Esophagus mucosa (tissue), 1 donor: ENCODE measurements around the gene NOS1. TPM values are rescaled to one million over a fixed set of nuclear protein-coding genes. Genes with fewer than 3 reads are reported as not detected.
A peak's percentile ranks its signal among the peaks of the same experiment; 100 is the strongest.
"Not testable (repeated sequence)": the region's sequence is repeated elsewhere in the genome, so short reads cannot be mapped to it uniquely, and the experiment has no call there.

ENCODE experiments used
- ATAC-seq: fragments of 200-7000 bp; cut with Tn5 transposase; one replicate; pipeline ENCODE4 v1.9.1; 2020
- total RNA-seq: library from RNA; stranded (reverse); gene quantifications from one replicate; pipeline ENCODE4 v1.2.4, GENCODE V29; 2023
- donor health status: DM: yes; HTN: yes; CAD: no.

The NOS1 gene
- total RNA-seq, result 1.7 TPM

- ATAC-seq, result no peak
Measured at GRCh38 chr12:117361347-117361751, at the start of gene NOS1. Gene NOS1 (minus strand): TSS chr12:117361626. CDS start chr12:117331069, 30,557 bp downstream.

DNA sequence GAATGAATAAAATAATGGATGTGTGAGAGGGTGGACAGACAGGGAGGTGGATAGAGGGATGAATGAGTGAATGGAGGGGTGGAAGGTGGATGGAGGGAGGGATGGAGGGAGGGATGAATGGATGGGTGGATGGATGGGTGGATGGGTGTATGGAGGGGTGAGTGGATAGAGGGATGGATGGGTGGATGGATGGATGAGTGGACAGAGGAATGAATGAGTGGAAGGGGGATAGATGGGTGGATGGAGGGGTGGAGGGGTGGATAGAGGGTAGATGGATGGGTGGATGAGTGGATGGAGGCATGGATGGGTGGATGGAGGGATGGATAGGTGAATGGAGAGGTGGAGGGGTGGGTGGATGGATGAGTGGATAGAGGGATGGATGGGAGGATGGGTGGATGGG lies 47.9 kb upstream of the NOS1 start:
- no peak for ATAC-seq

DNA sequence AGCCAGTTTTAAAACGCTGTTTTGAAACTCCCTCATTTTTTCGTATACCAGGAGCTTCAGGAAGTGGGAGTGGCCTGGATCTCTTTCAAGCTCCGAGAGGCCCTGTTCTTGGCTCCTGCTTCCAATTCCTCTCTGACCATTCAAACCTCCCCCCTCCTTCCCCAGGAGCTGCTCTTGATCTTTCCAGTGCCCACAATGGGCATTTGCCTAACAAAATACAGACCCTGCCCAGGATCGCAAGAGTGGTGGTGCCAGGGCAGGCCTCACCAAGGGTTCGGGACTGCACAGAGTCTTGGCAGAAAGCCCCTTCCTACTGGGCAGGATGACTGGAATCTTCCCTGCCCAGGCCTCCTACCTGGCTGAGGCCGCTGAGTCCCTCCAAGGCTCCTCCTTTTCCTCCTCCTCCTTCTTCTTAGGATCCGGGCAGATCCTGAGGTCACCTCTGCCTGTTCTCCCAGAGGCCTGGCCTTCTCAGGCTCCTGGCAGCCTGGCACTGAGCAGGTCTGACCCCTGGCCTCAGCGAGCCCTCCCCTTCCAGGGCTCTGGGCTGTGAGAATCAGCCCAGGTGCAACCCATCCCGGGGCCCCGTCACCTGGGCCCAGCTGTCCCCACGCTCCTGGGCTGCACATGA lies 46.9 kb upstream of the NOS1 start:
- peak; percentile 32 for ATAC-seq

DNA sequence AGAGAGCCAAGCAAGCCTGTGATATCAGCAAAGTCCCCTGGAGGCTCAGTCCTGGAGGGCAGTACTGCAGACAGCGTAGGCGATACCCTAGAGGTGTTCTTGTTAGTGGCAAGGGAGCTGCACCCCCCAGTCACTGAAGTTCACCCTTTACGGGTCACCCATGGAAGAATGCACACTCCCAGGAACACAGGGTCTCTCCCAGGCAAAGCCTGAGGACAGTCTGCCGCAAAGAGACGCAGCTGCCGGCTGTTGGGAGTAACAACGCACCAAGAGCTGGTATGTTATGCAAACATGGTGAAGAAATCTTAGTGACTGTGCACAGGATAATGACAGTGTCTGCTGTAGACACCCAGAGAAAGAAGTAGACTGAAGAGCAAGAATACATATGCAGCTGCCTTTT lies 43.5 kb upstream of the NOS1 start:
- no peak for ATAC-seq

DNA sequence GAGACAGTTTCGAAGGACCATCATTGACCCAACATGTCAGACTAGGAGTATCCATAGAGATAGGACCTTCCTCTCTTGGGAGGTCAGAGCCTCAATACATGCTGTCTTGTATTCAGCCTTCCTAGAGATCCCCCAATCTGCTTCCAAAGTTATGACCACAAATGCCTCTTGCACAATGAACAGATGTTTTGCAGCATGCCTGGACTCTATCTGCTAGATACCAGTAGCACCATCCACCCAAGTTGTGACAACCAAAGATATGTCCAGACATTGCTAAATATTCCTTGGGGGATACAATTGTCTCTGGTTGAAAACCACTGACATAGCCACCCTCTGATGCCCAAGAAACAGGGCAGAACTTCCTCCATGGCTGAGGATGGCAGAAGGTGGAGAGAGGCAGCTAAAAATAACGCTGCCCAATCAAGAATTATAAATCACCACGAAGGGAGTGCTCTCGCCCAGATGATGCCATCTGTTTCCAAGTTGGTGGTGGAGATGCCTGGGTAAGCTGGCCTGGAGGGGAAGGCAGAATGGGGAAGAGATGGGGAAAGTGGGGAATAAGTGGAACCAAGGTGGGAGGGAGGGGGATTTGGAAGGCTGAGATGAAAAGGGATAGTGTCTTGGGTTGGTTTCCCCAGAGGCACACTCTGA lies 42.9 kb upstream of the NOS1 start:
- ATAC-seq, result no peak

DNA sequence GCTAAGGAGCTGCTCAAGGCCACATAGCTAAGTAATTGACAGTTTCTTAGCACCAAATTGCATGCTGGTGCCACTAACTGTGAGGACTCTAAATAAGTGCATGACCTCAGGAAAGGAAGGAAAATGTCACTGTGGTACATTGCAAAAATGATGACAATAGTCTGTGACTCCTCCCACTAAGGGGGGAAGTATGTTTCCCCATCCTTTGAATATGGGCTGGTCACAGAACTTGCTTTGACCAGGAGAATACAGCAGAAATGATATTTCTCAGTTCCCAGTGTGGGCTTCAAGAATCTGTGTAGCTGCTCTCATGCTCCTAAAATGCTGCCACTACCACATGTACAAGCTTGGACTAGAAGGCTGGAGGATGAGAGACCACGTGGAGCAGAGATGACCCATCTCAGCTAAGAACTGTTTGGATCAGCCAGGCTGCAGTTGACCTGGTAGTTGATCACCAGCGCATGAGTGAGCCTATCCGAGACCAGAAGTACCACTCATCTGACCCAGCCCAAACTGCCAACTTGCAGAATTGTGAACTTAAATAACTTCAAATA lies 42.2 kb upstream of the NOS1 start:
- no peak for ATAC-seq

- peak; percentile 45 for ATAC-seq
Measured at GRCh38 chr12:117402363-117402762, 40.9 kb upstream of the NOS1 start.

- no peak for ATAC-seq
Measured at GRCh38 chr12:117400912-117401311, 39.5 kb upstream of the NOS1 start.

DNA sequence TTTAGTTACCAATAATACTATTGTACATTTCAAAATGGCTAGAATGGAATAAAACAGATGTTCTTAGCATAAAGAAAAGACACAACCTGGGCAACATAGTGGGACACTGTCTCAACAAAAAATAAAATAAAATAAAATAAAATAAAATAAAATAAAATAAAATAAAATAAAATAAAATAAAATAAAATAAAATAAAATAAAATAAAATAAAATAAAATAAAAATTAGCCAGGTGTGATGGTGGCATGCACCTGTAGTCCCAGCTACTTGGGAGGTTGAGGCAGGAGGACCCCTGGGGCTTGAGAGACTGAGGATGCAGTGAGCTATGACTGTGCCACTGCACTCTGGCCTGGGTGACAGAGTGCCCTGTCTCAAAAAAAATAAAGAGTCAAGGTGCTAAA lies 37.1 kb upstream of the NOS1 start:
- ATAC-seq, result not testable (repeated sequence)

- ATAC-seq, result no peak
Measured at GRCh38 chr12:117395766-117396165, 34.3 kb upstream of the NOS1 start.

GRCh38 chr12:117394491-117394890 lies 33.1 kb upstream of the NOS1 start:
- no peak for ATAC-seq

- ATAC-seq, result no peak
Measured at GRCh38 chr12:117393656-117394055, 32.2 kb upstream of the NOS1 start.

- no peak for ATAC-seq
Measured at GRCh38 chr12:117390866-117391265, 29.4 kb upstream of the NOS1 start.

DNA sequence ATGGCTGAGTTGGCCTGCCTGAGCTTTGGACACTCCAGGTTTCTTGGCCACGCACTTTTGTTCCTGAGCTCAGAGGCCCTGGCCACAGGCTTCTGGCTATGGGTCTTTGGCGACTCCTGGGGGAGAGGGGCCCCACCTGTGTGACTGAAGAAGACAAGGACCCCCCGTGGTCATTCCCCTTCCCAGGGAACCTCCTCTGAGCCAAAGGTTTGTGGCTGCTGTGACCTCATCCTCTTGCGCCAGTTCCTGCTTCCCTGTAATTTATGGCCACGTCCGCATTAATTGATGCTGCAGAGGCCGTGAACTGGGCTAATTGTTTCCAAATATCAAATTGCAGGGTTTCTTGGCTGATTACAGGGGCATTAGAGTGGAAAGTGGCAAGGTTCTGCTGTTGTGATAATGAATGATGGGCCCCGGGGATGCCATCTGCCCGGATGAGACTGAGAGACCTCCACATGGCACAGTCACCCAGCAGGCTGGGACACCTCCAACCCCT lies 27.6 kb upstream of the NOS1 start:
- ATAC-seq, result no peak

- ATAC-seq, result no peak
Measured at GRCh38 chr12:117387832-117388231, 26.4 kb upstream of the NOS1 start.

- ATAC-seq, result no peak
Measured at GRCh38 chr12:117384735-117385134, 23.3 kb upstream of the NOS1 start.

DNA sequence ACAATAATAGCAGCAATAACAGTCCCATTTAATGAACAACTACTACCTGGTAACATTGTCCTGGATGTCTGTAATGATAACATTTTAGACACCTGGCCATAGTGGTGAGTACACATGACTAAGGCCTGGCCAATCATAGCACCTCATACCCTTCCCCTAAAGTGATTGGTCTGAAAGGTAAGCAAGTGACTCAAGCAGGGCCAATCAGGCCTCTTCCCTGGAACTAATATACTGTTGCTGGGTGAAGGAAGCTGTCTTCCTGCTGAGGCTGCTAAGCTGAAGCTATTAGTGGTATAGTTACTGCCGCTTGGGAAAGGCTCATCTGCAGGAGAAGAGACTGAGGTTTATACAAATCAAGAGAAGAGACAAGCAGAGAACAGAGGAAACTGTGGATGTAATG lies 18.7 kb upstream of the NOS1 start:
- ATAC-seq, result no peak

- ATAC-seq, result peak; percentile 74
Measured at GRCh38 chr12:117377758-117378157, 16.3 kb upstream of the NOS1 start.

- no peak for ATAC-seq
Measured at GRCh38 chr12:117370588-117370987, 9.2 kb upstream of the NOS1 start.

DNA sequence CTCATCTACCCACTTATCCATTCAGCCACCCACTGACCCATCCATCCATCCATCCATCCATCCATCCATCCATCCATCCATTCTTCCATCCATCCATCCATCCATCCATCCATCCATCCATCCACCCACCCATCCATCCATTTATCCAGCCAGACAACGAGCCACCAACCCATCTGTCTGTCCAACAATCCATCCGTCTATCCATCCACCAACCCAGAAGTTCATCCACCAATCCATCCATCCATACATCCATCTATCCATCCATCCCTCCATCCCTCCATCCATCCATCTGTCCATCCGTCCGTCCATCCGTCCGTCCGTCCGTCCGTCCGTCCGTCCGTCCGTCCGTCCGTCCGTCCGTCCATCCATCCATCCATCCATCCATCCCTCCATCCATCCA lies 8.6 kb upstream of the NOS1 start:
- ATAC-seq, result not testable (repeated sequence)

DNA sequence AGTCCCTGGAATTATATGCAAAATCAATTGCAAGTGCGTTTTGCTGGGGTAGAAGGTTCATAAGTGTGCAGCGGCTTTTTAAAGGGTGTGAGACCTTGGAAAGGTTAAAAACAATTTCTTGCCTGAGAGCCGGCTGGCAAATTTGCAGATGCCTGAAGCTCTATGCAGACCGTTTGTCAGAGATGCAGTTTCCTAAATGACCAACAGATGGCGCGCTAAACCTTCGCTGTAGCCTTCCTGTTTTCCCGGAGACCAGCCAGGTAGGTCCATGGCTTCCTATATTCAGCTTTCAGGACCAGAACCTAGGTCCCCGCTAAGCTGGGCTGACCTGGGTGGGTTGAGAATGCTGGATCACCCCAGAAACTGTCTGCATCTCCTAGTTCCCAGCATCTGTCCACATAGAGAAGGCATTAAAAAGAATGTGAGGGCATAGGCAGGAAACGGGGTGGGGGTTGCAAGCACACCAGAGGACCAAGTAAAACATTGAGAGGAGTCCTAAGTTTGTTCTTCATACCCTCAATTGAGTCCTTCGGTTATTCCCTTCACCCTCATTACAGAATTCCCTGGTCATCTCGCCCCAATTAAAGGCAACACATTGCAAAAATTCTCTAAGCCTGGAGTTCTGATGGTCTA lies 5.7 kb upstream of the NOS1 start:
- ATAC-seq, result peak; percentile 68

DNA sequence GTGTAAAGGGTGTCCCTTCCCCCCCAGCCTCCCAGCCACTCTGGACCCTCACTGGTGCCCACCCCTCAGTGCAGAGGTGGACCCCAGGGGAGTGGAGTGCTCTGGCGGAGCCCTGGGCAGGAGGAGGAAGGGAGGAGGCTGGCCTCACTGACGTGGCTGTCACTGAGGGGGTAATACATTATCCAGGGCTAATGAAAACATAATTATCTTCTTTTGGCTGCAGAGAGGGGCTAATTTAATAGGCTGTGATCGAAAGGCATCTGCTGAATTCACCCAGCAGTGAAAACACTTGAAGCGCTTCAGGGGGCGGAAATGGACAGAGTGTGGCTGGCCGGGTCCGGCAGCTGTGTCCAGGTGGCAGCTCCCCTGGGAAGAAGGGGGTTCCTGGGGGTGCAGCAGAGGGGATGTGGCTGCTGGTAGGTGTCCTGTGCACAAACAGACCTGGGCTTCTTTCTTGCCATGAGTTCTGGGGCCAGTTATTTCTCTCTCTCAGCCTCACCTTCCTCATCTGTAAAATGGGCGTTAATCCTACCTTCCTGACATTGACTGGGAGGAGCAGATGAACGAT lies 3.7 kb upstream of the NOS1 start:
- no peak for ATAC-seq

DNA sequence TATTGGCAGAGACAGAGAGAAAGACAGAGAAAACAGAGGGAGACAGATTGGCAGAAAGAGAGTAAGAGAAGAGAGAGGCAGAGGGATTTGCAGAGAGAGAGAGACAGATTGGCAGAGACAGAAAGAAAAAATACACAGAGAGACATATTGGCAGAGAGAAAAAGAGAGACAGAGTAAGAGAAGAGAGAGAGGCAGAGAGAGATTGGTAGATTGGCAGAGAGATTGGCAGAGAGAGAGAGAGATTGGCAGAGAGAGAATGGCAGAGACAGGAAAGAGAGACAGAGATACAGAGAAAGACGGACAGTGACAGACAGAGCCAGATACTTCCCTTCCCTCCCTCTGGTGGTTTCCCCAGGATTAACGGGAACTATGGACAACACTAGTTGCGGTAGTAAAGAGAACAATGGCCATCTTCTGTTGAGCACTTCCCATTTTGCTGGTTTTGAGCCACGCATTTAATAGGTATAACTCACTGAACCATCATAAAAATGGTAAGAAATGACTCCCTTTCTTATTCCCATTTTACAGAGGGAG lies 2.6 kb upstream of the NOS1 start:
- no peak for ATAC-seq
